ENCODE data around the gene SLC16A13. TPM values are rescaled to one million over a fixed set of nuclear protein-coding genes. Genes with fewer than 3 reads are reported as not detected.
A peak's percentile ranks its signal among the peaks of the same experiment; 100 is the strongest.

The SLC16A13 gene
- total RNA-seq, 2 donors from 2014 or later = 1.6 TPM; not detected in 1

DNA sequence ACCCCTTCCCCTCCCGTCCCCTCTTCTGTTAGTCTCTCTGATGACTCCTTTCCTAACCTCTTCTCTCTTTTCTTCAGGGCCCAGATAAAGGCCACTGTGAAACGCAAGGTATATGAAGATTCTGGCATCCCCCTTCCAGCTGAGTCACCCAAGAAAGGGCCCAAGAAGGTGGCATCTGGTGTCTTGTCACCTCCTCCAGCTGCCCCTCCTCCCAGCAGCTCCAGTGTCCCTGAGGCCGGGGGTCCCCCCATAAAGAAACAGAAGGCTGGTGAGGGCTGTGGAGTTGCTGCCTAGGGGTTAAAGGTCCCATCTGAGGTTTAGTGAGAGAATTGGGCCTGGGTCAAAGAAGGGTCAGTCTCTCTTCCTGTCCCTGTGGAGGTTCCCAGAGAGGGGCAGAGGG is 19.4 kb upstream of the SLC16A13 start:
- Histone ChIP-seq H3K4me1 (peaks cover 28% of the 10 kb centered on the region), H3K27me3 (no peaks in the 10 kb centered on the region), H3K27ac (peak overlapping the region in 1 of 4 donors; percentile 96), H3K4me3 (no peak overlapping the region), H3K36me3 (replicated peaks in 1 of 2; ENCODE audit: insufficient read depth in 1 of 2, low read depth in 2 of 2) (no peaks in the 10 kb centered on the region), H3K9me3 (no peaks in the 10 kb centered on the region)
- ATAC-seq (no peak), DNase-seq (no peak)
- 89 to 96% methylated on average over 3 of the region's 3 CpGs for WGBS, 2 donors
- no peak for TF ChIP-seq POLR2A (IDR thresholded peaks at IDR 0.05)
- TF ChIP-seq, protein P1, sequence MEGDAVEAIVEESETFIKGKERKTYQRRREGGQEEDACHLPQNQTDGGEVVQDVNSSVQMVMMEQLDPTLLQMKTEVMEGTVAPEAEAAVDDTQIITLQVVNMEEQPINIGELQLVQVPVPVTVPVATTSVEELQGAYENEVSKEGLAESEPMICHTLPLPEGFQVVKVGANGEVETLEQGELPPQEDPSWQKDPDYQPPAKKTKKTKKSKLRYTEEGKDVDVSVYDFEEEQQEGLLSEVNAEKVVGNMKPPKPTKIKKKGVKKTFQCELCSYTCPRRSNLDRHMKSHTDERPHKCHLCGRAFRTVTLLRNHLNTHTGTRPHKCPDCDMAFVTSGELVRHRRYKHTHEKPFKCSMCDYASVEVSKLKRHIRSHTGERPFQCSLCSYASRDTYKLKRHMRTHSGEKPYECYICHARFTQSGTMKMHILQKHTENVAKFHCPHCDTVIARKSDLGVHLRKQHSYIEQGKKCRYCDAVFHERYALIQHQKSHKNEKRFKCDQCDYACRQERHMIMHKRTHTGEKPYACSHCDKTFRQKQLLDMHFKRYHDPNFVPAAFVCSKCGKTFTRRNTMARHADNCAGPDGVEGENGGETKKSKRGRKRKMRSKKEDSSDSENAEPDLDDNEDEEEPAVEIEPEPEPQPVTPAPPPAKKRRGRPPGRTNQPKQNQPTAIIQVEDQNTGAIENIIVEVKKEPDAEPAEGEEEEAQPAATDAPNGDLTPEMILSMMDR (IDR thresholded peaks at IDR 0.05) = no peak
- intact Hi-C loops (cut with DNase I) = no loop called here

DNA sequence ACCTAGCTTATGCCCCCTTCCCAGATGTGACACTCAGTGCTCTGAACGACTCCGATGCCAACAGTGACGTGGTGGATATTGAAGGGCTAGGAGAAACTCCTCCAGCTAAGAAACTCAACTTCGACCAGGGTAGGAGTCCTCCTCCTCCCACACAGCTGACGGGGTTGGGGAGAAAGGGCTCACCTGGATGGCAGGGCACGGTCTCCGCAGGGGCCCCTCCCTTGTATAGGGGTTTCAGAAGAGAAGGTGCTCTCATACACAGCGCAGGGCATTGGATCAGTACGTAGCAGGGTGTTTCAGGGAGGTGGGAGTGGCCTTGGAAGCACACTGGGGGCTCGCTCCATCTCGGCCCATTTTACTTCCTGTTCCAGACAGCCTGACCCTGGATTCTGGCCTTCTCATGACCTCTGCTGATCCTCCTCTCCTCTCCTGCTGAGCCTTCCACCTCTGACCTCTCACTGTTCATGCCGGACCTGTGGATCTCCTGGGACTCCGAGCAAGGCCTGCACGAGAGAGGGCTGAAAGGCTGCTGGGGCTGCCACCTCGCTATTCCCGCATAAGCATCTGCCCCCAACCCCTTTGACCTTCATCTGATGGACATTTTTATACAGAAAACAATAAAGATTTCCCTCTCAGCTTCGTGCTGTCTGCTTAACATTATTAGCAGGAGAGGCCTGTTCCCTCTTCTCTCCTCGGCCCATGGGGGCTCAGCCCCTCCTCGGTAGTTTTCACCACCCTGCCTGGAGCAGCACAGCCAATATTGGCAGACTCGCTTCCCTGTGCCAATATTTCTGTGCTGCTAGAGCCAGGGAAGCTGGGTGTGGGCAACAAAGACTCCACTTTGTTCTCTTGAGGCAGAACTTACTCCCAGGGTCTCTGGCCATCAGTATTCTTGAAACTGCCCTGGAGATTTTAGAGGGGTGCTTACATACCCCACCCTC is 18.7 kb upstream of the SLC16A13 start:
- Histone ChIP-seq H3K36me3 (replicated peaks in 1 of 2; ENCODE audit: insufficient read depth in 1 of 2, low read depth in 2 of 2) (no peaks in the 10 kb centered on the region), H3K4me1 (peaks cover 32% of the 10 kb centered on the region), H3K4me3 (no peak overlapping the region), H3K9me3 (no peaks in the 10 kb centered on the region), H3K27me3 (no peaks in the 10 kb centered on the region), H3K27ac (peak overlapping the region in 2 of 4 donors; percentile 6 to 79)
- no peak for TF ChIP-seq POLR2A (IDR thresholded peaks at IDR 0.05)
- TF ChIP-seq, protein P1 (IDR thresholded peaks at IDR 0.05) = no peak
- no peak for ATAC-seq
- WGBS, 2 donors = 83 to 85% methylated on average over 19 to 20 of the region's 20 CpGs
- no peak for DNase-seq
- intact Hi-C loops (cut with DNase I) = no loop called here

DNA sequence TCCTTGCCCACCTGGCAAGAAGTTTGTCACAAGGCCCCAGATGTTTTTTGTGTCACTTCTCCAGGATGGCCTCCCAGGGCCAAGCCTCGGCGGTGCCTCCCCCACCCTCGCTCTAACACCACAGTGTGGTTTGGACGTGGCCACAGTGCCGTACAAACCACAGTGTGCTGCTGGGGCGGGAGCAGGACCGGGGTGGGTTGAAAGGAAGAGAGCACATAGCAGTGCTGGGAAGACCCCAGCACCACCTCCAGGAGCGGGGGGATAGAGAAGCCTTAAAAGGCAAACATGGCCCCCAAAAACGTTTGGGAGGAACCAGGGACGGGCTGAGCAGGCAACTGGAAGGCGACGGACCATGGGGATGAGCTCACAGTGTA is 18.0 kb upstream of the SLC16A13 start:
- H3K9me3 ChIP-seq = no peaks in the 10 kb centered on the region
- H3K27me3 ChIP-seq = no peaks in the 10 kb centered on the region
- H3K36me3 ChIP-seq (replicated peaks in 1 of 2; ENCODE audit: insufficient read depth in 1 of 2, low read depth in 2 of 2) = no peaks in the 10 kb centered on the region
- DNase-seq (no peak), ATAC-seq (no peak)
- intact Hi-C loops (cut with DNase I) = no loop called here
- peaks cover 39% of the 10 kb centered on the region for H3K4me1 ChIP-seq
- WGBS, 2 donors = 82% methylated on average over 12 of the region's 12 CpGs
- H3K4me3 ChIP-seq = no peak overlapping the region
- TF ChIP-seq, protein P1 (IDR thresholded peaks at IDR 0.05) = no peak
- TF ChIP-seq POLR2A (IDR thresholded peaks at IDR 0.05) = no peak
- peak overlapping the region in 3 of 4 donors; percentile 6 to 79 (median 31) for H3K27ac ChIP-seq

DNA sequence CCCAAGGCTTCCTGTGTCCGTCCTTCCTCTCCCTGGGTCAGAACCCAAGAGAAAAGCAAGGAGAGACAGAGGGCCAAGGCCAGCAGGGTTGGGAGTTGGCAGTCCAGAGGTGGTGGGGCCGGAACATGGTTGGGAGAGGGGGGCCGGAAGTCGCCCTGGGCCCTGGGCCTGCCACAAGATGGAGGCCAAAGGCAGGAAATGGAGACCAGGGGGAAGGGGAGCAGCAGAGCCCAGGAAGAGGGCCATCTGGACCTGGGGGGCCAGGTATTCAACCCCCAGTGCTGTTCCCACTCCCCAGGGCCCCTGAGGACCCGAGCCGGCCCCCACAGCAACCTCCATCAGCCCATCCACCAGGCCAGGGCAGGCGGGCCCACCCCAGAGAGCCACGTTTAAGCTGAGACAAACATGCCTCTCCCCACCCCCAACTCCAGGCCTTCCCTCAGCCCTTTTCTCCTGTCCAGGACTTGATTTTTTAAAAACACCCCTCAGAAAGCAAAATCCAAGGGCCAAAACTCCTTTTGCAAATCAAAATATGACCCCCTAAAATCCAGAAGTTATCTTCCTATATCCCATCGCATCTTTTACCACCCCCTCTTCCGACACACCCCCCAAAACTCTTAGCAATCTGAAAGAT is 17.4 kb upstream of the SLC16A13 start:
- WGBS, 2 donors = 72 to 78% methylated on average over 10 of the region's 10 CpGs

More for the DNA sequence above, 17.4 kb upstream of the SLC16A13 start:
- DNase-seq (peak in 2 of 4 donors; percentile 42 to 57), ATAC-seq (no peak)
- H3K36me3 ChIP-seq (replicated peaks in 1 of 2; ENCODE audit: insufficient read depth in 1 of 2, low read depth in 2 of 2) = no peaks in the 10 kb centered on the region
- peaks cover 40% of the 10 kb centered on the region for H3K4me1 ChIP-seq
- H3K9me3 ChIP-seq = no peaks in the 10 kb centered on the region
- no peak overlapping the region for H3K4me3 ChIP-seq
- TF ChIP-seq, protein P1 (IDR thresholded peaks at IDR 0.05) = no peak
- TF ChIP-seq POLR2A (IDR thresholded peaks at IDR 0.05) = no peak
- H3K27ac ChIP-seq = peak overlapping the region in 3 of 4 donors; percentile 31 to 79 (median 58)
- no peaks in the 10 kb centered on the region for H3K27me3 ChIP-seq
- intact Hi-C loops (cut with DNase I) = no loop called here

Measured in body of pancreas (tissue), 4 donors.